Activated T-helper 1 cell treated with anti-CD3 and anti-CD28 coated beads, Interleukin-12 subunit alpha, Interleukin-12 subunit beta, Interleukin-2, Interleukin-4 antibody, amounts not matched to agents 30 ng/mL and 10 ng/mL and 1 ng/mL, durations not matched to agents 14 hours and 24 hours and 36 hours (primary cell): Measurements from ENCODE around the gene HECTD4. TPM values are rescaled to one million over a fixed set of nuclear protein-coding genes. Genes with fewer than 3 reads are reported as not detected.
A peak's percentile ranks its signal among the peaks of the same experiment; 100 is the strongest.
"Not testable (repeated sequence)": the region's sequence is repeated elsewhere in the genome, so short reads cannot be mapped to it uniquely, and the experiment has no call there.

ENCODE experiments used
- DNase-seq: peaks from one replicate; pipeline ENCODE4 v3.0.0; 2021; ENCODE audit warnings: low spot score
- H3K27ac Mint-ChIP-seq: one replicate; pipeline ENCODE4 v1.8.0; 2021; ENCODE audit warnings: mild to moderate bottlenecking, mixed read lengths
- H3K27me3 Mint-ChIP-seq: one replicate; pipeline ENCODE4 v1.8.0; 2022; ENCODE audit warnings: mild to moderate bottlenecking, moderate library complexity, mixed read lengths; ENCODE audit not compliant: insufficient read depth
- H3K36me3 Mint-ChIP-seq: one replicate; pipeline ENCODE4 v1.8.0; 2021; ENCODE audit warnings: low read depth, mixed read lengths
- H3K4me1 Mint-ChIP-seq: one replicate; pipeline ENCODE4 v1.8.0; 2021; ENCODE audit warnings: low read depth, mixed read lengths
- H3K4me3 Mint-ChIP-seq: one replicate; pipeline ENCODE4 v1.8.0; 2021; ENCODE audit warnings: mild to moderate bottlenecking, moderate library complexity, mixed read lengths
- H3K9me3 Mint-ChIP-seq: one replicate; pipeline ENCODE4 v1.8.0; 2021; ENCODE audit warnings: mixed read lengths
- intact Hi-C: fragments of 100-400 bp; cut with micrococcal nuclease; formaldehyde crosslinking; loops from one replicate; pipeline ENCODE4 v1.15.1; 2024
- total RNA-seq: library from RNA; stranded (reverse); gene quantifications from 2 replicates; pipeline ENCODE4 v1.2.3, GENCODE V29; 2022

HECTD4 gene
- total RNA-seq, 1 donor from 2014 or later: 36.9 TPM

DNA sequence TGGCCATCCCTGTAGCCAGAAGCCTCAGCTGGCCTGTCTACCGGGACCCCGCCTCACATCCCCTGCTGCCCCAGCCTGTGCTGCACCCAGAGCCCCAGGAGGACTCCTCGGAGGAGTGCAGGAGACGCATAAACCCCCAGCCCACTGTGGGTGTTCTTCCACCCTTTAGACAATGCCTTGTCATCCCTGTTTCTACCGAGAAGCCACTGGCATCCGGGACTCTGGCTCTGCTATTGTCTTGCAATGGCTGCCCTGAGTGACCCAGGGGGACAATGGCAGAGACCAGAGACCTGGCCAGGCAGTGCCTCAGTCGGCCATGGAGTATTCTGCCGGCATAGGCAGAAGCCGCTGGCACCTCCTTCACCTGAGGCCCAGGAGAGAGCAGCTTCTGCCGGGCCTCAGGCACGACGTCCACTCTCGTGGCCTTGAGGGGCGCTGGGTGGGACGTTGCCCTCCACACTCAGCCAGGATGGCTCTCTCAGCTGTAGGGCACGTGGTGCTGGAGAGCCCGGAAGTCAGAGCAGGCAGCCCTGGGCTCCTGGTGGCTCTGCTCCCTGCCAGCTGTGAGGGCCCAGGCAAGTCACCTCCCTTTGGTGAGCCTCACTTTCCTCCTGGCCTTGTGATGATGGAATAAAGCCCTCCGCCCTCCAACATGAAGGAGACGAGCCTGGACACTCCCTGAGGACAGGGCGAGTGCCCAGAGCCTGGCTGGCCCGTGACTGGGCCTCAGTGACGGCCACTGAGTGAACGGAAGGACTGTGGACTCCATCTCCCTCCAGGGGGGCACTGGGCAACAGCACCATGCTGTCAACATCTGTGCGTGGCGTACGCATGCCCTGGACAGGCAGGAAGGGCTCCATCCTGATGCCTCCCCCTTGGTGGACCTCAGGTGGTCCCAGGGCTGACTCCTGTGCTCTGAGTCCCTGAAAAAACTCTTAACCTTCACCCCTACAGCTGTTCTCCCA, 215.9 kb downstream of the HECTD4 start:
- Mint-ChIP-seq H3K4me3 (no peak overlapping the region), H3K27me3 (no peaks in the 10 kb centered on the region), H3K4me1 (no peaks in the 10 kb centered on the region), H3K27ac (no peak overlapping the region), H3K9me3 (no peaks in the 10 kb centered on the region), H3K36me3 (peaks cover 2% of the 10 kb centered on the region)
- intact Hi-C loops: no loop called here
- no peak for DNase-seq

DNA sequence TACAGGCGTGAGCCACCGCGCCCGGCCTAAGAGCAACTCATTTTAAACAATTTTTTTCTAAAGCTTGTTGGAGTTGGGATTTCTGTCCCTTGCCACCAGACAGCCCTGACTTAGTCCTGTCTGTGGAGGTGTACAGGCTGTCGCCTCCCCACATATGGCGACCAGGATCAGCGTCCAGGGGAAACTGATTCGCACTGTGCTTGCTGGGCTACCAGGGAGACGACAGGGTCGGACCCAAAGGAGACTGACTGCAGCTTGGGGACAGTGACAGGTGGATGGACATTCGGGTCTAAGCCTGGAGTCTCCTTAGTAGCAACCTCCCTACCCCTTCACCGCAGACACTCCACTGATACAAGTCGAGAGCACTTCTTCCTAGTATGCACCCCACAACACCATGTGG, 216.6 kb downstream of the HECTD4 start:
- no peak for DNase-seq
- no peaks in the 10 kb centered on the region for H3K9me3 Mint-ChIP-seq
- H3K27me3 Mint-ChIP-seq: no peaks in the 10 kb centered on the region
- H3K36me3 Mint-ChIP-seq: peaks cover 9% of the 10 kb centered on the region
- H3K4me3 Mint-ChIP-seq: no peak overlapping the region
- H3K27ac Mint-ChIP-seq: no peak overlapping the region
- no peaks in the 10 kb centered on the region for H3K4me1 Mint-ChIP-seq
- intact Hi-C loops: no loop called here

DNA sequence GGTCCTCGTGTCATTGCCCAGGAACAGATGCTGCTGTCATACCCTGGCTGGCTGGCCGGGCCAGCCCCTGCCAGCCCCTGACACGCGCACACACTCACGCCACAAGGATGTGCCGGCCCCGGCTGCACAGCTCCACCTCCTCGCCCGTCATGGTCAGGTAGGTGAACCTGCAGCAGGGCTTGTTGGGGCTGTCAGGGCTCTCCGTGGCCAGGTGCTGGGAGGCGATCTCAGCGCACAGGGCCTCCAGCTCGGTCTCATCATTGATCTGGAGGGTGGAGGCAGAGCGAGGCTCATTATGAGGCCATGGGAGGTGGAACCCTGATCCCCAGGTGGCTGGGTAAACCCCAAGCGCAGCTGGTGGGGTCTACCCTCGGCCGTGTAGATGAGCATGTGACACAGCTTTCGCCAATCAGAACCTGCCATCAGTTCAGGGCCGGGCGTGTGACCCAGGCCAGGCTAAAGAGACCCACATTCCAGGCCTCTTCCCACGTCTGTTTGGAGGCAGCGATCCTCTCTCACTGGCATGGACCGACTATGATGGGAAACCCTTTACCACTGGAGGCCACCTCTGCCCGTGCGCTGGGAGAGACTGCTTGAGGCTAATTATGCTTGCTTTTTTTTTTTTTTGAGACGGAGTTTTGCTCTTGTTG, 218.1 kb downstream of the HECTD4 start:
- no peak for DNase-seq
- intact Hi-C loops: no loop called here
- Mint-ChIP-seq H3K4me3 (no peak overlapping the region), H3K9me3 (no peaks in the 10 kb centered on the region), H3K4me1 (peaks cover 9% of the 10 kb centered on the region), H3K27ac (no peak overlapping the region), H3K36me3 (peaks cover 17% of the 10 kb centered on the region), H3K27me3 (no peaks in the 10 kb centered on the region)

DNA sequence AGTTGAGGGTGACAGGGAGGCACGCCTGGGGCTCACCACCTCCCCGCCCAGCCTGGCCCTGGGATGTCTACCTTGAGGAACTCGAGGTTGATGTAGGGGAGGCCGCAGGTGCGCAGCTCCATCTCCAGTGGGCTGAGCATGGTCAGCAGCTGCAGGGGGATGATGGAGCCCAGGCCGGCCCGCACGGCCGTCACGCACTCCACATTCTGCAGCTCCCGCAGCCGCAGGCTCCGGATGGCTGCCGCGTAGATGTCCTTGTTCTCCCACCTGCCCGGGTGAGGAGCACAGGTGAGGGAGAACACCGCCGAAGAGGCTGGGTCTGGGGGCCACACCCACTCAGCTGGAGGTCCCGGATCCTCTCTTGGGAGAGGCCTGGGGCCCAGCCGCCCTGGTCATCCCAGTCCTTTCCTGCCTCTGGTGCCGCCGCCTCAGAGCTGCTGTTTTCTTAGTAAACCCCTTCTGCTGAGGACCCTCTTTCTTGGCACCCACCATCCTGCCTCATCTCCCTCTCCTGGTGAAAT, 218.7 kb downstream of the HECTD4 start:
- H3K27ac Mint-ChIP-seq: no peak overlapping the region
- H3K4me1 Mint-ChIP-seq: peaks cover 11% of the 10 kb centered on the region
- intact Hi-C loops: no loop called here
- no peak for DNase-seq
- H3K9me3 Mint-ChIP-seq: no peaks in the 10 kb centered on the region
- no peaks in the 10 kb centered on the region for H3K27me3 Mint-ChIP-seq
- no peak overlapping the region for H3K4me3 Mint-ChIP-seq
- H3K36me3 Mint-ChIP-seq: peaks cover 22% of the 10 kb centered on the region

DNA sequence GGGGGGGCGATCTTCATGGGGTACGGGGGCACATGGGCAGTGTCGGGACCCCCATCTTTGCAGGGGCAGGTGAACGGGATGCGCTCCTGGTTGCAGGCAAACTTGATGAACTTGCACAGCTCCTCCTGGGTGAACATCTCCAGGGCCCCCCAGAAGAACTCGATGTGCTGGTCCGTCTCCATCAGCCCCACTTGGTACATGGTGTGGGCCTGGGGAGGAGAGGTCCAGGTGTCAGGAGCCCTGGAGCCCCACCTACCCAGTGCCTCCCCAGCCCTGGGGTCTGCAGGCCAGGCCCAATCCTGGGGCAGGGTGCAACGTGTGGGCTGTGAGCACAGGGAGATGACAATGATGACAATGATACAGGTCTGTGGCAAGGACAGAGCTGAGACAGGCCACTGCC, 219.2 kb downstream of the HECTD4 start:
- DNase-seq: no peak
- peaks cover 27% of the 10 kb centered on the region for H3K36me3 Mint-ChIP-seq
- intact Hi-C loops: no loop called here
- peaks cover 16% of the 10 kb centered on the region for H3K4me1 Mint-ChIP-seq
- no peak overlapping the region for H3K4me3 Mint-ChIP-seq
- H3K9me3 Mint-ChIP-seq: peaks cover 4% of the 10 kb centered on the region
- no peaks in the 10 kb centered on the region for H3K27me3 Mint-ChIP-seq
- H3K27ac Mint-ChIP-seq: no peak overlapping the region

DNA sequence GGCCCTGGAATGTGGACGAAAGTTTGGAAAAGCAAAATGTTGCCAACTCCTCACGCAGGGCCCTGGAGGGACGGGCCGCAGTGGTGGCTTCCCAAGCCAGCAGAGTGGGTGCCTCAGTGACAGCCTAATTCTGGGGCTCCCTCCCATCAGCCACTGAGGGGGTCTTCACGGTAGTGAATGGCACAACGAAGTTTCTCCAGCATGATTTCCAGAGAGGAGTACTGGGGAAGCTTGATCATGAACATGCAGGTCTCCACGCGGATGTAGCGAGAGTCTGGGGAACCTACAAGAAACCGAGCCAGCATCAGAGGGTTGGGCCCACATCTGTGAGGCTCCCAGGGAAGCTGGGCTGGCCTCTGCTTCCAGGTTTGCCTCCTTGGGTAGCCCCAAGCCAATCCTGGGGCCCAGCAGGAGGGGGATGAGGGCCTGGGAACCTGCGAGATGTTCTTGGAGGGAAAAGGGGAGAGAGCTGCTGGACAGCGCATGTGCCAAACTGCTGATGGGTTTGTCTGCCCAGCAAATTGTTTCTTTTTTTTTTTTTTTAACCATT, 219.9 kb downstream of the HECTD4 start:
- peaks cover 35% of the 10 kb centered on the region for H3K36me3 Mint-ChIP-seq
- H3K4me1 Mint-ChIP-seq: peaks cover 22% of the 10 kb centered on the region
- no peak overlapping the region for H3K4me3 Mint-ChIP-seq
- peaks cover 9% of the 10 kb centered on the region for H3K9me3 Mint-ChIP-seq
- DNase-seq: no peak
- no peaks in the 10 kb centered on the region for H3K27me3 Mint-ChIP-seq
- H3K27ac Mint-ChIP-seq: no peak overlapping the region
- intact Hi-C loops: no loop called here

DNA sequence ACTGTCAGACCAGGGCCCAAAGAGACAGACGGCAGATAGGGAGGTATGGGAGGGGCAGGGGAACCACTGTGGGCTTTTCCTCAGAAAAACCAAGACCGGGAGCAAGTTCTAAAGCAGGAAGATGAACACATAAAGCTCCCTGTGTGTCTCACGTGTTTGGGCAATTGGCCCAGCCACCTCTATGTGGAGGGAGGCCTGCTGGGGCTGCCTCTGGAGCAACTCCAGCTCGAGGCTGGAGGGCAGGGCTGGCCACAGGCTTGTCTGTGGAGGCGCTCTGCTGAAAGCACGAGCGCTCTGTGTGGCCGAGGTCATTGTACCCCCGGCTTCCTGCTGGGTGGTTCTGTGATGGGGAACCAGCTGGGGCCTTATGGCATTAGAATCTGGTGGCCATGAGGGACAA, 220.5 kb downstream of the HECTD4 start:
- H3K9me3 Mint-ChIP-seq: peaks cover 14% of the 10 kb centered on the region
- H3K27ac Mint-ChIP-seq: no peak overlapping the region
- no peak for DNase-seq
- H3K4me3 Mint-ChIP-seq: no peak overlapping the region
- H3K27me3 Mint-ChIP-seq: no peaks in the 10 kb centered on the region
- H3K36me3 Mint-ChIP-seq: peaks cover 41% of the 10 kb centered on the region
- intact Hi-C loops: no loop called here
- H3K4me1 Mint-ChIP-seq: peaks cover 26% of the 10 kb centered on the region

DNA sequence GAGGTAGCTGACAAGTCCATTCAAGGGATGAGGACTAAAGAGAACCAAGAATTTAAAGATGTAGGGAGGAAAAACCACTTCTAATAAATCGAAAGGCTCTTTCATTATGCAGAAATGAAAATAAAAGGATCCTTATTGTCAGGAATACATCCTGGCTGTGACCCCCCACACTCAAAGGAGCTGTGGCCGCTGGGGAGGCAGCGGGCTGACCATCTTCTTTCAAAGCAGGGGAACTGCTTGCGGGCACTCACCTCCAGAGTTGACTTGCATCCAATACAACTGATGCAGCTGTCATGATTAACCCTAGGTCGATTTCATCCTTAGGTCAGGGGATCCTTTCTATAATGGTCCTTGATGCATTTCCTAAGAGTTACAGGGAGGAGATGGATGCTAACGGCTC, 221.6 kb downstream of the HECTD4 start:
- Mint-ChIP-seq H3K27ac (peak overlapping the region; percentile 46), H3K27me3 (no peaks in the 10 kb centered on the region), H3K4me3 (no peak overlapping the region), H3K4me1 (peaks cover 37% of the 10 kb centered on the region), H3K9me3 (peaks cover 23% of the 10 kb centered on the region), H3K36me3 (peaks cover 52% of the 10 kb centered on the region)
- intact Hi-C loops: no loop called here
- no peak for DNase-seq

DNA sequence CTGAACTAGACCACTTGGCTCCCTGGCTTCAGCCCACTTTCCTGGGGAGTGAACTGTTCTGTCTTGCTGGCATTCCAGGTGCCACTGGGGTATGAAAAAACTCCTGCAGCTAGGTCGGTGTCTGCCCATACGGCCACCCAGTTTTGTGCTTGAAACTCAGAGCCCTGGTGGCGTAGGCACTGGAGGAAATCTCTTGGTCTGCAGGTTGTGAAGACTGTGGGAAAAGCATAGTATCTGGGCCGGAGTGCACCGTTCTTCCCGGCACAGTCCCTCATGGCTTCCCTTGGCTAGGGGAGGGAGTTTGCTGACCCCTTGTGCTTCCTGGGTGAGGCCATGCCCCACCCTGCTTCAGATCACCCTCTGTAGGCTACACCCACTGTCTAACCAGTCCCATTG, 223.1 kb downstream of the HECTD4 start:
- peaks cover 61% of the 10 kb centered on the region for H3K36me3 Mint-ChIP-seq
- peaks cover 37% of the 10 kb centered on the region for H3K4me1 Mint-ChIP-seq
- H3K9me3 Mint-ChIP-seq: peaks cover 23% of the 10 kb centered on the region
- no peaks in the 10 kb centered on the region for H3K27me3 Mint-ChIP-seq
- no peak overlapping the region for H3K4me3 Mint-ChIP-seq
- intact Hi-C loops: no loop called here
- DNase-seq: no peak
- no peak overlapping the region for H3K27ac Mint-ChIP-seq

DNA sequence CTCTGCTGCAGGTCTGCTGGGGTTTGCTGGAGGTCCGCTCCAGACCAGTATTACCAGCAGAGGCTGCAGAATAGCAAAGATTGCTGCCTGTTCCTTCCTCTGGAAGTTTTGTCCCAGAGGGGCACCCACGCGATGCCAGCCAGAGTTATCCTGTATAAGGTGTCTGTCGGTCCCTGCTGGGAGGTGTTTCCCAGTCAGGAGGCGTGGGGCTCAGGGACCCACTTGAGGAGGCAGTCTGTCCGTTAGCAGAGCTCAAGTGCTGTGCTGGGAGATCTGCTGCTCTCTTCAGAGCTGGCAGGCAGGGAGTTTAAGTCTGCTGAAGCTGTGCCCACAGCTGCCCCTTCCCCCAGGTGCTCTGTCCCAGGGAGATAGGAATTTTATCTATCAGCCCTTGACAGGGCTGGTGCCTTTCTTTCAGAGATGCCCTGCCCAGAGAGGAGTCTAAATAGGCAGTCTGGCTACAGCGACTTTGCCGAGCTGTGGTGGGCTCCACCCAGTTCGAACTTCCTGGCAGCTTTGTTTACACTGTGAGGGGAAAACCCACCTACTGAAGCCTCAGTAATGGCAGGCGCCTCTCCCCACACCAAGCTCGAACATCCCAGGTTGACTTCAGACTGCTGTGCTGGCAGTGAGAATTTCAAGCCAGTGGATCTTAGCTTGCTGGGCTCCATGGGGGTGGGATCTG, 223.6 kb downstream of the HECTD4 start:
- intact Hi-C loops, H3K27me3 Mint-ChIP-seq, H3K4me3 Mint-ChIP-seq: not testable (repeated sequence)
- Mint-ChIP-seq H3K27ac (peak overlapping the region; percentile 26), H3K4me1 (peaks cover 37% of the 10 kb centered on the region), H3K9me3 (peaks cover 23% of the 10 kb centered on the region), H3K36me3 (peaks cover 67% of the 10 kb centered on the region)
- peak; percentile 21 for DNase-seq

DNA sequence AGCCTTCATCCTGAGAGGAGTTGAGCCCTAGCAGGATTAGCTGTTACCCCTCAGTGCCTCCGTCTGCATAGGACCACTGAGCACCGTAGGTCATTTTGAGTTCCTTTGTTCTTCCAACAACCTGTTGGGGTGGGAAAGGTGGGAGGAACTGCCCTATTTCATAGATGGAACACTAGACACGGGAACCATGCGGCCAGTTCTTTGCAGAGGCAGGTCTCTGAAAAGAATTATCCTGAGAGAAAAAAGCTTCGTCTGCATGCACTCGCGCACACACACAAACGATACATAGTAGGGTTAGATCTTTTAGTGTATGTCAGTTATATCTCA, 228.4 kb downstream of the HECTD4 start:
- Mint-ChIP-seq H3K4me3 (no peak overlapping the region), H3K9me3 (peaks cover 23% of the 10 kb centered on the region), H3K4me1 (peaks cover 32% of the 10 kb centered on the region), H3K27ac (no peak overlapping the region), H3K36me3 (peaks cover 72% of the 10 kb centered on the region), H3K27me3 (no peaks in the 10 kb centered on the region)
- intact Hi-C loops: no loop called here
- DNase-seq: no peak

DNA sequence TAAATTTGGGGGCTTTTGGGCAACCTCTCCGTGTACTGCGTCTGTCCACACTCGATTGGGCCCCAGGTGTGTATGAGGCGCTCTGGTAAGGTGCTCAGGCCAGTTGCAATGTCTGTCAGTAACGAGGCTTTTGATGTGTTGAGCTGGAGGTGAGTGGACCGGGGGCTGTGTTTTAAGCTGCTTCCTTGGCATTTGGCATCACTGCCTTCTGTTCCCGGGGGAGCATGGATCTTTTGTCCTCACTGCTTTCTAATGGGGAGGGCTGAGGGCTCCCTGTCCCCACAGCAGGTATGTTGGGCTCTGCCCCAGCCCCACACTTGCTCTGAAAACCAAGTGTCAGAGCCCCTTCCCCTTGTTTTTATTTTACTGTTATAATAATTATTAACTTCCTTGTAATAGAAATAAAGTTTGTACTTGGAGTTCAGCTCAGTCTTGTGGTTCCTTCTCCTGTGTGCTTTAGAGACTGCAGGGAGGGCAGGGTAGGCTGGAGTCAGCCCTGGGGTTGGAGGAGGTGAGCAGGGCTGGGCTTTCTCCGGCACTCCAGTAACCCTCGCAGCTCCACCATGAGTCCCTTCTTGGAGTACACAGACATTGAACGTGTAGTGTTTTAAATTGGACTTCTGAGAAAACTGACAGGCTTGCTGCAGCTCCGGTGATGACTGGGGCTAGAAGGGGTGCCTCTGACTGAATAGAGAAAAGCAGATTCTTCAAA, 228.9 kb downstream of the HECTD4 start:
- no peaks in the 10 kb centered on the region for H3K27me3 Mint-ChIP-seq
- H3K9me3 Mint-ChIP-seq: peaks cover 21% of the 10 kb centered on the region
- DNase-seq: no peak
- H3K36me3 Mint-ChIP-seq: peaks cover 72% of the 10 kb centered on the region
- intact Hi-C loops: no loop called here
- no peak overlapping the region for H3K4me3 Mint-ChIP-seq
- H3K27ac Mint-ChIP-seq: peak overlapping the region; percentile 27
- peaks cover 30% of the 10 kb centered on the region for H3K4me1 Mint-ChIP-seq
